Mesenchymal stem cell (in vitro differentiated cells and primary cell): Measurements from ENCODE around the gene TMEM88.

Experiments used
- DNase-seq: peaks from one replicate; pipeline ENCODE4 v3.0.0-alpha.2; 2013
- H2AFZ ChIP-seq: one replicate; pipeline ENCODE4 v1.6.1; 2013; ENCODE audit warnings: low read depth, mild to moderate bottlenecking, control low read depth, inconsistent platforms, low read length, moderate library complexity
- H2AK5ac ChIP-seq: 2 replicates; pipeline ENCODE4 v1.6.1; 2013; ENCODE audit warnings: low read length, moderate library complexity, mild to moderate bottlenecking, inconsistent platforms; ENCODE audit not compliant: severe bottlenecking
- H2BK120ac ChIP-seq: one replicate; pipeline ENCODE4 v1.6.1; 2013; ENCODE audit warnings: low read depth, mild to moderate bottlenecking, inconsistent platforms, low read length, moderate library complexity
- H2BK12ac ChIP-seq, 2 experiments: one replicate each; pipeline ENCODE4 v1.6.1; 2013; ENCODE audit warnings: inconsistent platforms in 2 of 2, low read length in 2 of 2, mild to moderate bottlenecking in 2 of 2, moderate library complexity in 2 of 2, control low read depth in 1 of 2
- H2BK15ac ChIP-seq: one replicate; pipeline ENCODE4 v1.6.1; 2013; ENCODE audit warnings: mild to moderate bottlenecking, low read depth, inconsistent platforms; ENCODE audit not compliant: poor library complexity, severe bottlenecking
- H2BK5ac ChIP-seq: 2 replicates; pipeline ENCODE4 v1.6.1; 2013; ENCODE audit warnings: low read depth, mild to moderate bottlenecking, low read length, control low read depth, inconsistent platforms; ENCODE audit not compliant: poor library complexity, severe bottlenecking
- H3K14ac ChIP-seq, 2 experiments: one replicate each; pipeline ENCODE4 v1.6.1; 2013; ENCODE audit warnings: inconsistent platforms in 2 of 2, low read length in 2 of 2, control low read depth in 1 of 2, mild to moderate bottlenecking in 1 of 2, moderate library complexity in 1 of 2
- H3K18ac ChIP-seq, 2 experiments: one replicate each; pipeline ENCODE4 v1.6.1; 2013; ENCODE audit warnings: inconsistent platforms in 2 of 2, low read length in 2 of 2, control low read depth in 1 of 2, low read depth in 1 of 2, mild to moderate bottlenecking in 1 of 2
- H3K23ac ChIP-seq, 2 experiments: one replicate each; pipeline ENCODE4 v1.6.1; 2013; ENCODE audit warnings: inconsistent platforms in 2 of 2, low read length in 2 of 2, mild to moderate bottlenecking in 2 of 2, moderate library complexity in 2 of 2, control low read depth in 1 of 2
- H3K27ac ChIP-seq: 2 replicates; pipeline ENCODE4 v1.5.1; 2013; ENCODE audit warnings: mild to moderate bottlenecking, moderate library complexity, low read length, control low read depth, inconsistent platforms; ENCODE audit not compliant: poor library complexity, severe bottlenecking
- H3K27me3 ChIP-seq, 2 experiments: 2 replicates each; pipeline versions ENCODE4 v1.6.1 to v1.7.0; 2013; ENCODE audit warnings: low read length in 2 of 2, mild to moderate bottlenecking in 2 of 2, moderate library complexity in 2 of 2, control low read depth in 1 of 2, inconsistent platforms in 1 of 2; ENCODE audit not compliant: control insufficient read depth in 1 of 2, insufficient read depth in 1 of 2
- H3K36me3 ChIP-seq, 2 experiments: 2 replicates each; pipeline versions ENCODE4 v1.6.1 to v1.7.0; 2013; ENCODE audit warnings: low read length in 2 of 2, control low read depth in 1 of 2, inconsistent platforms in 1 of 2, low read depth in 1 of 2, mild to moderate bottlenecking in 1 of 2; ENCODE audit not compliant: insufficient read depth in 2 of 2, control insufficient read depth in 1 of 2
- H3K4ac ChIP-seq, 2 experiments: one replicate each; pipeline ENCODE4 v1.6.1; 2013; ENCODE audit warnings: inconsistent platforms in 2 of 2, low read length in 2 of 2, mild to moderate bottlenecking in 2 of 2, moderate library complexity in 2 of 2, control low read depth in 1 of 2, low read depth in 1 of 2
- H3K4me1 ChIP-seq: 2 replicates; pipeline ENCODE4 v1.6.1; 2013; ENCODE audit warnings: low read depth, low read length, control low read depth; ENCODE audit not compliant: control insufficient read depth, insufficient read depth
- H3K4me2 ChIP-seq: 2 replicates; pipeline ENCODE4 v1.6.1; 2013; ENCODE audit warnings: low read length, mild to moderate bottlenecking, inconsistent platforms; ENCODE audit not compliant: poor library complexity, severe bottlenecking
- H3K4me3 ChIP-seq, 2 experiments: 2 replicates each; pipeline versions ENCODE4 v1.5.1 to v1.7.0; 2013; ENCODE audit warnings: low read length in 2 of 2, mild to moderate bottlenecking in 2 of 2, control low read depth in 1 of 2, low read depth in 1 of 2; ENCODE audit not compliant: insufficient read depth in 1 of 2
- H3K79me1 ChIP-seq: replicated peaks from 2 replicates; pipeline ENCODE4 v1.6.1; 2013; ENCODE audit warnings: mild to moderate bottlenecking, control low read depth, low read length, inconsistent platforms; ENCODE audit not compliant: poor library complexity, severe bottlenecking
- H3K9ac ChIP-seq: 2 replicates; pipeline ENCODE4 v1.7.0; 2013; ENCODE audit warnings: mild to moderate bottlenecking, low read length, moderate library complexity
- H3K9me3 ChIP-seq: 2 replicates; pipeline ENCODE4 v1.7.0; 2013; ENCODE audit warnings: mild to moderate bottlenecking, low read length; ENCODE audit not compliant: control insufficient read depth
- H4K8ac ChIP-seq: one replicate; pipeline ENCODE4 v1.6.1; 2013; ENCODE audit warnings: inconsistent platforms, mild to moderate bottlenecking, low read length, moderate library complexity
- H4K91ac ChIP-seq: one replicate; pipeline ENCODE4 v1.6.1; 2013; ENCODE audit warnings: mild to moderate bottlenecking, low read length, inconsistent platforms
- WGBS: methylation state at CpG from one replicate; pipeline ENCODE4 v1.1.7; 2013; ENCODE audit warnings: mixed read lengths; 5-methylcytosine and 5-hydroxymethylcytosine counted together

Gene TMEM88

GRCh38 chr17:7850701-7851437 is 4.0 kb upstream of the TMEM88 start:
- no peak overlapping the region for H3K27ac ChIP-seq
- peaks cover 53 to 83% of the 10 kb centered on the region in 2 experiments for H3K36me3 ChIP-seq
- no peak overlapping the region for H3K4me3 ChIP-seq
- H3K4me2 ChIP-seq, result no peak overlapping the region
- H3K9me3 ChIP-seq, result no peaks in the 10 kb centered on the region
- no peak overlapping the region for H2BK120ac ChIP-seq
- no peak for DNase-seq
- no peak overlapping the region for H2BK15ac ChIP-seq
- no peaks in the 10 kb centered on the region for H3K27me3 ChIP-seq
- H2BK12ac ChIP-seq, result no peak overlapping the region
- H3K9ac ChIP-seq, result no peak overlapping the region
- H2AK5ac ChIP-seq, result no peak overlapping the region
- no peak overlapping the region for H4K91ac ChIP-seq
- WGBS, result 91% methylated on average over 15 of the region's 17 CpGs
- H3K79me1 ChIP-seq, result peaks cover 47% of the 10 kb centered on the region
- no peak overlapping the region for H3K23ac ChIP-seq
- no peak overlapping the region for H4K8ac ChIP-seq
- no peak overlapping the region for H3K4ac ChIP-seq
- peaks cover 26% of the 10 kb centered on the region for H3K4me1 ChIP-seq
- no peak overlapping the region for H2AFZ ChIP-seq
- H3K18ac ChIP-seq, result no peak overlapping the region
- H3K14ac ChIP-seq, result no peak overlapping the region
- no peak overlapping the region for H2BK5ac ChIP-seq

DNA sequence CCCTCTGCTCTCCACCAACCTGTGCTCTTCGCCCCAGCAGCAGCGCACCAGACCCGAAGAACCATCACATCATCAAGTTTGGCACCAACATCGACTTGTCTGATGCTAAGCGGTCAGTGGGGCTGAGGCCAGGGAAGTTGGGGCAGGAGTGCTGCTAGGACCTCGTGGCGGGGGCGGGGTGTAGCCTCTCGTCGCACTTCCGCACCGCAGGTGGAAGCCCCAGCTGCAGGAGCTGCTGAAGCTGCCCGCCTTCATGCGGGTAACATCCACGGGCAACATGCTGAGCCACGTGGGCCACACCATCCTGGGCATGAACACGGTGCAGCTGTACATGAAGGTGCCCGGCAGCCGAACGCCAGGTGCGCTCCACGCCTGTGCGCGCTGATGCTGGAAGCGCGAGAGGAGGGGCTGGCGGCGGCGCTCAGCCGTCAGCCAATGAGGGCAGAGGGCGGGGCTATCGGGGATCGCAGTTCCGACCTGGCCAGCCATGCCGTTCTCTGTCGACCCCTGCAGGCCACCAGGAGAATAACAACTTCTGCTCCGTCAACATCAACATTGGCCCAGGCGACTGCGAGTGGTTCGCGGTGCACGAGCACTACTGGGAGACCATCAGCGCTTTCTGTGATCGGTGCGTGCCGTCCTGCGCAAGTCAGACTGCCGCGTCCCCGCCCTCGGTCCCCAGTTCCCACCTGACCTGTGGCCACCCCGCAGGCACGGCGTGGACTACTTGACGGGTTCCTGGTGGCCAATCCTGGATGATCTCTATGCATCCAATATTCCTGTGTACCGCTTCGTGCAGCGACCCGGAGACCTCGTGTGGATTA is 3.2 kb upstream of the TMEM88 start:
- Histone ChIP-seq H2BK15ac (no peak overlapping the region), H2BK5ac (no peak overlapping the region), H3K36me3 (peaks cover 50 to 75% of the 10 kb centered on the region in 2 experiments), H3K9ac (no peak overlapping the region), H3K4me3 (no peak overlapping the region), H3K4me2 (peak overlapping the region; percentile 28), H4K8ac (peak overlapping the region; percentile 73), H3K9me3 (no peaks in the 10 kb centered on the region), H2BK120ac (no peak overlapping the region), H3K79me1 (peaks cover 45% of the 10 kb centered on the region), H2BK12ac (peak overlapping the region in 1 of 2 experiments; percentile 73), H3K18ac (peak overlapping the region in 1 of 2 experiments; percentile 18), H3K4me1 (peaks cover 32% of the 10 kb centered on the region), H3K27me3 (no peaks in the 10 kb centered on the region), H3K14ac (no peak overlapping the region), H3K23ac (peak overlapping the region in 1 of 2 experiments; percentile 65), H2AK5ac (no peak overlapping the region), H4K91ac (peak overlapping the region; percentile 78), H3K27ac (no peak overlapping the region), H2AFZ (no peak overlapping the region), H3K4ac (no peak overlapping the region)
- WGBS, result 30% methylated on average over 54 of the region's 60 CpGs
- peak; percentile 86 for DNase-seq

- Histone ChIP-seq H3K4me3 (no peak overlapping the region), H2BK5ac (no peak overlapping the region), H3K9me3 (no peaks in the 10 kb centered on the region), H2BK12ac (peak overlapping the region in 1 of 2 experiments; percentile 73), H4K8ac (peak overlapping the region; percentile 73), H3K36me3 (peaks cover 46 to 69% of the 10 kb centered on the region in 2 experiments), H3K4me2 (no peak overlapping the region), H3K27ac (no peak overlapping the region), H3K4ac (no peak overlapping the region), H4K91ac (peak overlapping the region; percentile 52), H3K9ac (no peak overlapping the region), H2AFZ (no peak overlapping the region), H2BK120ac (no peak overlapping the region), H3K14ac (no peak overlapping the region), H2BK15ac (no peak overlapping the region), H3K23ac (peak overlapping the region in 1 of 2 experiments; percentile 65), H3K4me1 (peaks cover 32% of the 10 kb centered on the region), H3K27me3 (no peaks in the 10 kb centered on the region), H3K79me1 (peaks cover 39% of the 10 kb centered on the region), H2AK5ac (no peak overlapping the region), H3K18ac (peak overlapping the region in 1 of 2 experiments; percentile 18)
- no peak for DNase-seq
- WGBS, result 87% methylated on average over 20 of the region's 20 CpGs
These were observed 2.6 kb upstream of the TMEM88 start for GRCh38 chr17:7852262-7852670.
